Measurements from ENCODE around the gene SCRT2. TPM values are rescaled to one million over a fixed set of nuclear protein-coding genes. Genes with fewer than 3 reads are reported as not detected.

Gene SCRT2
- total RNA-seq, 1 donor = not detected

DNA sequence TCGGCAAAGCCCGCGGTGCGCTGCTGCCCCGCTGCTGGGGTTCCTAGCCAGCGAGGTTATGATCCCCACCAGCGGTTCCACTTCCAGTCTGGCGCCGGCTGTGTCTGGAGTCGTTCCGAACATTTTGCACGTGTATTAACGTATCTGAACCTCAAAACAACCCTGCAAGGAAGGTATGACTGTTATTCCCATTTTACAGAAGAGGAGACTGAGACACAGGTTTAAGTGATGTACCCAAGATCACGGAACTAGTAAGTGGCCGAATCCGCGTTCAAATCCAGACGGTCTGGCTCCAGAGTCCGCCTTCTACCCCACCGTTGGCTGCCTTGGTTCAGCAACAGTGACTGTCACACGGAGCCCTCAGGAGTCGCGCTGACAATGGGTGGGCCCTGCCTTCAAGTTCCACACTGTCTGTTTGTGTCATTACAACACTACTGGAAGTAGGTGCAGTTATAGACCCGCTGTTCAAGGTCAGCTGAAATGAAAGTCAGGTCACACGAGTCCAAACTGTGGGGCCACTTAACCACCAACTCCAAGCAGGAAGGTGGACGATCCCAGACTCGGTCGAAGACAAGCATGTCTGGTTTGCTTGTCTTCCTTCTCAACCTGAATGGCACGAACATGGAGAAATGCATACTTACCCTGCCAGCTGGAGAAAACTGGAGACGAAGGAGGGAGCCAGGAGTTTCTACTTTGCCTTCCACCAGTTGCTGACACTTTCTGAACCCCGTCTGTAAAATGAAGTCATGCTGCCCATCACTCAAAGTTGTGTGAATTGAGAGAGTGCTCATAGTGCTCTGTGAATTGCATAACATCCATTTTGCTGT, 21.8 kb downstream of the SCRT2 start:
- H3K4me1 ChIP-seq (ENCODE audit: insufficient read depth, low read length) = peaks cover 23% of the 10 kb centered on the region
- H2AFZ ChIP-seq (ENCODE audit: low read length) = peak overlapping the region; percentile 71
- peak overlapping the region; percentile 86 for H3K27ac ChIP-seq (ENCODE audit: low read depth, low read length)
- H3K27me3 ChIP-seq (ENCODE audit: insufficient read depth, low read length) = no peaks in the 10 kb centered on the region
- DNase-seq (ENCODE audit: insufficient read length, low spot score, missing footprints) = peak; percentile 64
- no peaks in the 10 kb centered on the region for H3K9me3 ChIP-seq (ENCODE audit: low read depth, low read length)
- peaks cover 17% of the 10 kb centered on the region for H3K36me3 ChIP-seq (ENCODE audit: insufficient read depth, low read length)
- peak overlapping the region; percentile 87 for H3K4me2 ChIP-seq (ENCODE audit: insufficient read depth, low read length)
- TF ChIP-seq CTCF (IDR thresholded peaks at IDR 0.05; ENCODE audit: extremely low read depth, low read depth, low read length) = no peak
- H3K4me3 ChIP-seq (ENCODE audit: insufficient read depth, low read length) = peak overlapping the region; percentile 95
- peaks cover 44% of the 10 kb centered on the region for H3K79me2 ChIP-seq (ENCODE audit: insufficient read depth, low read length)
- peaks cover 28% of the 10 kb centered on the region for H4K20me1 ChIP-seq (ENCODE audit: insufficient read depth, low read length)

- peaks cover 34% of the 10 kb centered on the region for H4K20me1 ChIP-seq (ENCODE audit: insufficient read depth, low read length)
- peak within 1 kb of the TSS; percentile 95 for H3K4me3 ChIP-seq (ENCODE audit: insufficient read depth, low read length)
- no peaks in the 10 kb centered on the region for H3K9me3 ChIP-seq (ENCODE audit: low read depth, low read length)
- DNase-seq (ENCODE audit: insufficient read length, low spot score, missing footprints) = peak; percentile 100
- peak within 1 kb of the TSS; percentile 86 for H3K27ac ChIP-seq (ENCODE audit: low read depth, low read length)
- H3K79me2 ChIP-seq (ENCODE audit: insufficient read depth, low read length) = peaks cover 50% of the 10 kb centered on the region
- peak; percentile 18 for TF ChIP-seq CTCF (IDR thresholded peaks at IDR 0.05; ENCODE audit: extremely low read depth, low read depth, low read length)
- peak within 1 kb of the TSS; percentile 91 for H3K4me2 ChIP-seq (ENCODE audit: insufficient read depth, low read length)
- H2AFZ ChIP-seq (ENCODE audit: low read length) = peak within 1 kb of the TSS; percentile 88
- H3K27me3 ChIP-seq (ENCODE audit: insufficient read depth, low read length) = no peaks in the 10 kb centered on the region
- peaks cover 24% of the 10 kb centered on the region for H3K36me3 ChIP-seq (ENCODE audit: insufficient read depth, low read length)
- peaks cover 18% of the 10 kb centered on the region for H3K4me1 ChIP-seq (ENCODE audit: insufficient read depth, low read length)
These were observed 22.5 kb downstream of the SCRT2 start, which contains the start of gene SRXN1 for GRCh38 chr20:653110-653589. Gene SRXN1 (minus strand): TSS chr20:653200. CDS start chr20:653185, 15 bp downstream.

- no peak for DNase-seq (ENCODE audit: insufficient read length, low spot score, missing footprints)
- no peak for TF ChIP-seq CTCF (IDR thresholded peaks at IDR 0.05; ENCODE audit: extremely low read depth, low read depth, low read length)
- Histone ChIP-seq H3K4me2 (ENCODE audit: insufficient read depth, low read length) (peak overlapping the region; percentile 91), H4K20me1 (ENCODE audit: insufficient read depth, low read length) (peaks cover 39% of the 10 kb centered on the region), H3K4me3 (ENCODE audit: insufficient read depth, low read length) (peak overlapping the region; percentile 95), H3K4me1 (ENCODE audit: insufficient read depth, low read length) (peaks cover 18% of the 10 kb centered on the region), H3K79me2 (ENCODE audit: insufficient read depth, low read length) (peaks cover 54% of the 10 kb centered on the region), H3K27ac (ENCODE audit: low read depth, low read length) (peak overlapping the region; percentile 86), H2AFZ (ENCODE audit: low read length) (peak overlapping the region; percentile 88), H3K36me3 (ENCODE audit: insufficient read depth, low read length) (peaks cover 28% of the 10 kb centered on the region), H3K9me3 (ENCODE audit: low read depth, low read length) (no peaks in the 10 kb centered on the region), H3K27me3 (ENCODE audit: insufficient read depth, low read length) (no peaks in the 10 kb centered on the region)
These were observed 22.9 kb downstream of the SCRT2 start for GRCh38 chr20:652615-653109.

Data from osteoblast (primary cell).